Osteoblast (primary cell): ENCODE data around the gene ADPRS. TPM values are rescaled to one million over a fixed set of nuclear protein-coding genes. Genes with fewer than 3 reads are reported as not detected.

Source experiments
- DNase-seq: peaks from one replicate; pipeline ENCODE4 v3.0.0; 2011; ENCODE audit warnings: low spot score, mixed read lengths; ENCODE audit not compliant: insufficient read length; ENCODE audit errors: missing footprints
- H2AFZ ChIP-seq: 2 replicates; pipeline ENCODE4 v1.6.0; 2011; ENCODE audit warnings: mild to moderate bottlenecking, low read length
- H3K27ac ChIP-seq: 2 replicates; pipeline ENCODE4 v1.5.1; 2011; ENCODE audit warnings: mild to moderate bottlenecking, low read depth, low read length, moderate library complexity
- H3K27me3 ChIP-seq: 2 replicates; pipeline ENCODE4 v1.6.0; 2012; ENCODE audit warnings: mild to moderate bottlenecking, control low read depth, inconsistent platforms, low read length, moderate library complexity; ENCODE audit not compliant: insufficient read depth
- H3K36me3 ChIP-seq: 2 replicates; pipeline ENCODE4 v1.5.1; 2011; ENCODE audit warnings: mild to moderate bottlenecking, low read length, control low read depth, moderate library complexity; ENCODE audit not compliant: insufficient read depth
- H3K4me1 ChIP-seq: 2 replicates; pipeline ENCODE4 v1.5.1; 2011; ENCODE audit warnings: mild to moderate bottlenecking, low read length, control low read depth, moderate library complexity; ENCODE audit not compliant: insufficient read depth
- H3K4me2 ChIP-seq: 2 replicates; pipeline ENCODE4 v1.6.0; 2011; ENCODE audit warnings: mild to moderate bottlenecking, low read length; ENCODE audit not compliant: insufficient read depth
- H3K4me3 ChIP-seq: fragments of 200-600 bp; sonication (generic); 3 replicates; pipeline ENCODE4 v1.5.1; 2012; ENCODE audit warnings: mild to moderate bottlenecking, low read length, inconsistent platforms; ENCODE audit not compliant: insufficient read depth
- H3K79me2 ChIP-seq: 2 replicates; pipeline ENCODE4 v1.6.0; 2012; ENCODE audit warnings: mild to moderate bottlenecking, low read length, control low read depth, inconsistent platforms; ENCODE audit not compliant: insufficient read depth
- H3K9me3 ChIP-seq: 2 replicates; pipeline ENCODE4 v1.5.1; 2011; ENCODE audit warnings: low read depth, low read length, control low read depth
- H4K20me1 ChIP-seq: 2 replicates; pipeline ENCODE4 v1.6.0; 2012; ENCODE audit warnings: mild to moderate bottlenecking, low read length, control low read depth; ENCODE audit not compliant: insufficient read depth
- total RNA-seq: library from RNA; depleted of rRNA; stranded (reverse); fragments of >200 nt; gene quantifications from 2 replicates; pipeline ENCODE4 v1.2.3, GENCODE V29; 2012
- TF ChIP-seq, protein P1 (sequence below): IDR thresholded peaks from 2 replicates; pipeline ENCODE4 v1.5.1; 2011; ENCODE audit warnings: mild to moderate bottlenecking, low read depth, low read length, moderate library complexity; ENCODE audit errors: extremely low read depth

The ADPRS gene
- total RNA-seq = 20.6 and 24.2 TPM in 2 replicates

DNA sequence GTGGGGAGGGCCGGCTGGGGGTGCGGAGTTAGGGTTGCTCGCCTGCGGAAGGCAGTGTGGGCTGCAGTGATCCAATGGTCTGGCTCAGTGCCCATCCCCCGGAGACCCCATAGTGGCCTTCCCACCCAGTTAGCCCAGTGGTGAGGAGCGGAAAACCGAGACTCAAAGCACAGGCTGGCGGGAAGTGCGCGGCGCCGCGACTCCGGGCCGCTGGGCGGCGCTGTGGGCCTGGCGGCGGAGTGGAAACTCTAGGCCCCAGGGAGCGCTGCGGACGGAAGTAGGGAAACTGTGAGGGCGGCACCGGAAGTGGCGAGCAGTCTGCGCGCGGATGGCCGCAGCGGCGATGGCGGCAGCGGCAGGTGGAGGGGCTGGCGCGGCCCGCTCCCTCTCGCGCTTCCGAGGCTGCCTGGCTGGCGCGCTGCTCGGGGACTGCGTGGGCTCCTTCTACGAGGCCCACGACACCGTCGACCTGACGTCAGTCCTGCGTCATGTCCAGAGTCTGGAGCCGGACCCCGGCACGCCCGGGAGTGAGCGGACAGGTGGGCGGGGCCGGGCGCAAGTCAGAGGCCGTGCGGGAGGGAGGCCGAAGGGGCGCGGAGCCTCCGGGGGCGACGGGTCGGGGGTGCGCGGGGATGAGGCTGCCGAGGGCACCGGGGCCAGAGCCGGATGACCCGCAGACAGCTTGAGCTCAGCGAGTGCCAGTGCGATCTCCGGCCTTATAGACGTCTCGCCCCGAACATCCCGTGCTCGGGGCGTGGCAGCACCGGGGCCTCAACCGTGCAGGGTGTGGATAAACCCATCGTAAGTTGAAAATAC, at the start of gene ADPRS:
TSS of gene ADPRS (plus strand) at position 316 of the 816 bp plus-strand sequence. CDS start at position 329, 13 bp downstream.
- Histone ChIP-seq H4K20me1 (peaks cover 10% of the 10 kb centered on the region), H3K4me3 (peak within 1 kb of the TSS; percentile 92)

GRCh38 chr1:36040238-36040637, 48.5 kb upstream of the ADPRS start:
- no peak overlapping the region for H3K27ac ChIP-seq
- H3K4me3 ChIP-seq = no peak overlapping the region
- H4K20me1 ChIP-seq = no peaks in the 10 kb centered on the region
- no peak overlapping the region for H3K4me2 ChIP-seq
- H3K9me3 ChIP-seq = no peaks in the 10 kb centered on the region
- peaks cover 50% of the 10 kb centered on the region for H3K36me3 ChIP-seq
- H3K27me3 ChIP-seq = no peaks in the 10 kb centered on the region
- H3K4me1 ChIP-seq = no peaks in the 10 kb centered on the region
- TF ChIP-seq, protein P1, sequence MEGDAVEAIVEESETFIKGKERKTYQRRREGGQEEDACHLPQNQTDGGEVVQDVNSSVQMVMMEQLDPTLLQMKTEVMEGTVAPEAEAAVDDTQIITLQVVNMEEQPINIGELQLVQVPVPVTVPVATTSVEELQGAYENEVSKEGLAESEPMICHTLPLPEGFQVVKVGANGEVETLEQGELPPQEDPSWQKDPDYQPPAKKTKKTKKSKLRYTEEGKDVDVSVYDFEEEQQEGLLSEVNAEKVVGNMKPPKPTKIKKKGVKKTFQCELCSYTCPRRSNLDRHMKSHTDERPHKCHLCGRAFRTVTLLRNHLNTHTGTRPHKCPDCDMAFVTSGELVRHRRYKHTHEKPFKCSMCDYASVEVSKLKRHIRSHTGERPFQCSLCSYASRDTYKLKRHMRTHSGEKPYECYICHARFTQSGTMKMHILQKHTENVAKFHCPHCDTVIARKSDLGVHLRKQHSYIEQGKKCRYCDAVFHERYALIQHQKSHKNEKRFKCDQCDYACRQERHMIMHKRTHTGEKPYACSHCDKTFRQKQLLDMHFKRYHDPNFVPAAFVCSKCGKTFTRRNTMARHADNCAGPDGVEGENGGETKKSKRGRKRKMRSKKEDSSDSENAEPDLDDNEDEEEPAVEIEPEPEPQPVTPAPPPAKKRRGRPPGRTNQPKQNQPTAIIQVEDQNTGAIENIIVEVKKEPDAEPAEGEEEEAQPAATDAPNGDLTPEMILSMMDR = no peak
- DNase-seq = no peak
- no peaks in the 10 kb centered on the region for H3K79me2 ChIP-seq
- no peak overlapping the region for H2AFZ ChIP-seq

More for the DNA sequence above, at the start of gene ADPRS:
- Histone ChIP-seq H3K36me3 (peaks cover 29% of the 10 kb centered on the region), H3K9me3 (no peaks in the 10 kb centered on the region), H3K27ac (peak within 1 kb of the TSS; percentile 82), H3K4me1 (peaks cover 17% of the 10 kb centered on the region), H3K27me3 (no peaks in the 10 kb centered on the region), H2AFZ (peak within 1 kb of the TSS; percentile 94), H3K79me2 (peaks cover 41% of the 10 kb centered on the region), H3K4me2 (peak within 1 kb of the TSS; percentile 94)
- TF ChIP-seq, protein P1 = peak; percentile 91
- peak; percentile 99 for DNase-seq

GRCh38 chr1:36051821-36052220, 36.9 kb upstream of the ADPRS start:
- no peaks in the 10 kb centered on the region for H4K20me1 ChIP-seq
- H3K27ac ChIP-seq = no peak overlapping the region
- H3K4me2 ChIP-seq = no peak overlapping the region
- no peaks in the 10 kb centered on the region for H3K79me2 ChIP-seq
- no peak overlapping the region for H2AFZ ChIP-seq
- no peaks in the 10 kb centered on the region for H3K4me1 ChIP-seq
- no peaks in the 10 kb centered on the region for H3K9me3 ChIP-seq
- TF ChIP-seq, protein P1 = no peak
- DNase-seq = no peak
- H3K36me3 ChIP-seq = peaks cover 18% of the 10 kb centered on the region
- no peak overlapping the region for H3K4me3 ChIP-seq
- no peaks in the 10 kb centered on the region for H3K27me3 ChIP-seq

DNA sequence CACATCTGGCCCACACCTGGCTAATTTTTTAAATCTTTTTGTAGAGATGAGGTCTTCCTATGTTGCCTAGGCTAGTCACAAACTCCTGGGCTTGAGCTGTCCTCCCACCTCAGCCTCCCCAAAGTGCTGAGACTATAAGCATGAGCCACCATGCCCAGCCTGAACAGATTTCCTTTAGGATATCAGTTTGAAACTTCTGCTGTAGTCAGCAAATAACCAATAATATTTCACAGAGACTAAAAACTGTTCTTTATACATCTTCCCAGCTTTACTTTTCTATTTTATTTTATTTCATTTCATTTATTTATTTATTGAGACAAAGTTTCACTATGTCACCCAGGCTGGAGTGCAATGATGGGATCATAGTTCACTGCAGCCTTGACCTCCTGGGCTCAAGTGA, 34.7 kb upstream of the ADPRS start:
- Histone ChIP-seq H3K4me2 (no peak overlapping the region), H3K27ac (no peak overlapping the region), H4K20me1 (no peaks in the 10 kb centered on the region), H3K4me1 (no peaks in the 10 kb centered on the region), H3K36me3 (peaks cover 12% of the 10 kb centered on the region), H3K79me2 (no peaks in the 10 kb centered on the region), H3K9me3 (no peaks in the 10 kb centered on the region), H3K4me3 (no peak overlapping the region), H3K27me3 (no peaks in the 10 kb centered on the region), H2AFZ (no peak overlapping the region)
- no peak for DNase-seq
- TF ChIP-seq, protein P1 = no peak
